Panc1 (cell line): ENCODE data around the gene ABCG5. TPM values are rescaled to one million over a fixed set of nuclear protein-coding genes. Genes with fewer than 3 reads are reported as not detected.
A peak's percentile ranks its signal among the peaks of the same experiment; 100 is the strongest.

ENCODE experiments used
- ATAC-seq: fragments of 200-7000 bp; cut with Tn5 transposase; 2 replicates; pipeline ENCODE4 v1.9.1; 2020; ENCODE audit warnings: mild to moderate bottlenecking, moderate library complexity
- BruUV-seq: library from RNA; stranded (reverse); fragments of 400-500 nt; replicated peaks from 2 replicates; lab custom pipeline; 2021; lab: Mats Ljungman, UMichigan
- CTCF ChIA-PET: fragments of 300-600 bp; sonication (Branson Sonifier 250); formaldehyde crosslinking; loops from one replicate; lab custom pipeline; 2022; ENCODE audit warnings: antibody characterized with exemption; lab: Charles Lee
- POLR2A ChIA-PET: fragments of 300-600 bp; sonication (Branson Sonifier 250); formaldehyde crosslinking; loops from one replicate; lab custom pipeline; 2022; ENCODE audit warnings: antibody characterized with exemption; lab: Charles Lee
- DNase-seq: peaks from one replicate; pipeline ENCODE4 v3.0.0-alpha.2; 2010; ENCODE audit warnings: low read depth, low spot score
- H3K27ac ChIP-seq: 2 replicates; pipeline ENCODE4 v1.5.1; 2011; ENCODE audit warnings: mild to moderate bottlenecking, low read length, inconsistent platforms
- H3K27me3 ChIP-seq: fragments of 200-500 bp; sonication (Bioruptor generic); 2 replicates; pipeline ENCODE4 v1.6.0; 2014; ENCODE audit warnings: low read length, inconsistent platforms; ENCODE audit not compliant: control insufficient read depth, insufficient read depth
- H3K36me3 ChIP-seq: fragments of 200-500 bp; sonication (Bioruptor generic); 2 replicates; pipeline ENCODE4 v1.5.1; 2014; ENCODE audit warnings: inconsistent platforms, mild to moderate bottlenecking, low read length, moderate library complexity; ENCODE audit not compliant: control insufficient read depth, insufficient read depth
- H3K4me1 ChIP-seq: 2 replicates; pipeline ENCODE4 v1.5.1; 2011; ENCODE audit warnings: inconsistent platforms, mild to moderate bottlenecking, low read length, moderate library complexity; ENCODE audit not compliant: control insufficient read depth, insufficient read depth
- H3K4me3 ChIP-seq, 2 experiments: 2 replicates each; pipeline ENCODE4 v1.5.1; 2011 to 2012; ENCODE audit warnings: low read depth in 2 of 2, low read length in 2 of 2, mild to moderate bottlenecking in 2 of 2, inconsistent platforms in 1 of 2, moderate library complexity in 1 of 2
- H3K9me3 ChIP-seq: fragments of 200-500 bp; sonication (Bioruptor generic); 2 replicates; pipeline ENCODE4 v1.5.1; 2014; ENCODE audit warnings: low read depth, mild to moderate bottlenecking, inconsistent platforms, low read length, moderate library complexity; ENCODE audit not compliant: control insufficient read depth, insufficient read depth
- POLR2AphosphoS5 ChIP-seq: IDR thresholded peaks from 2 replicates; pipeline ENCODE4 v1.6.1; 2012; ENCODE audit warnings: mild to moderate bottlenecking, low read depth, low read length, moderate library complexity
- SIN3A ChIP-seq: IDR thresholded peaks from 2 replicates; pipeline ENCODE4 v1.6.1; 2012; ENCODE audit warnings: low read depth, mild to moderate bottlenecking, low read length, moderate library complexity, borderline replicate concordance; ENCODE audit not compliant: insufficient read depth
- TCF7L2 ChIP-seq: IDR thresholded peaks from 2 replicates; pipeline ENCODE4 v1.6.1; 2011; ENCODE audit warnings: mild to moderate bottlenecking, low read depth, low read length, inconsistent platforms
- in situ Hi-C: cut with HindIII; loops from 2 replicates; pipeline ENCODE4 v1.10.0; 2016; ENCODE audit warnings: low sequenced_read_pairs, low pct_unique_long_range_greater_than_20kb
- intact Hi-C: fragments of 100-400 bp; cut with micrococcal nuclease; formaldehyde crosslinking; loops from one replicate; pipeline ENCODE4 v1.10.0; 2022; ENCODE audit not compliant: unreplicated experiment
- total RNA-seq: library from RNA; stranded (reverse); gene quantifications from one replicate; pipeline ENCODE4 v1.2.1, GENCODE V29; 2021; ENCODE audit not compliant: unreplicated experiment
- TF ChIP-seq, protein P1 (sequence below): fragments of 450-650 bp; IDR thresholded peaks from 2 replicates; pipeline ENCODE4 v1.5.1; 2017; ENCODE audit warnings: mild to moderate bottlenecking
- TF ChIP-seq, protein P2 (sequence below), 2 experiments: IDR thresholded peaks; 2 replicates each; pipeline ENCODE4 v1.6.1; 2011 to 2012; ENCODE audit warnings: low read depth in 2 of 2, control low read depth in 1 of 2, low read length in 1 of 2, mild to moderate bottlenecking in 1 of 2, moderate library complexity in 1 of 2; ENCODE audit not compliant: insufficient read depth in 1 of 2

ABCG5 gene
- total RNA-seq, 1 experiment from 2014 or later = 0.05 TPM

DNA sequence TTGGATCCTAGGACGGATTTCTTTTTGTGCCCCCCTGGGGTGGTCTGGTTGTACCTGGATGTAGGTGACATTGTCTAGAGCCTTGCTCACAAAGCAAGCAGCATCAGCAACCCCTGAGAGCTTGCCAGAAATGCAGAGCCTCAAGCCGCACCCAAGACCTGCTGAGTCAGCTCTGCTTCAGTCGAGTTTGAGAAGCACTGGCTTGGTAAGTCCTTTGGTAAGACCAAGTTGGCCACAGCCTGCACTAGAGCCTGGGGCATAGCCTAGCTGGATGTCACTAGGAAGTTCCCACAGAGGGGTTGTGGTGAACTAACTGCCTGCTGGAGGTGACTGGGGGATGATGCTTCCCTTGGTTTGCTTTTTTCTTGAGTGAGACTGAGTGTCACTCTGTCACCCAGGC is 6.2 kb downstream of the ABCG5 start:
- no peak for ATAC-seq
- no peak for DNase-seq
- in situ Hi-C loops (no loop called here), intact Hi-C loops (no loop called here)
- no peaks in the 10 kb centered on the region for H3K9me3 ChIP-seq
- no peaks in the 10 kb centered on the region for H3K36me3 ChIP-seq
- CTCF ChIA-PET = no interaction called here
- no TSS peak for BruUV-seq
- POLR2A ChIA-PET = no interaction called here
- H3K4me3 ChIP-seq = no peak overlapping the region
- H3K4me1 ChIP-seq = no peaks in the 10 kb centered on the region
- no peak overlapping the region for H3K27ac ChIP-seq
- TF ChIP-seq, protein P1, sequence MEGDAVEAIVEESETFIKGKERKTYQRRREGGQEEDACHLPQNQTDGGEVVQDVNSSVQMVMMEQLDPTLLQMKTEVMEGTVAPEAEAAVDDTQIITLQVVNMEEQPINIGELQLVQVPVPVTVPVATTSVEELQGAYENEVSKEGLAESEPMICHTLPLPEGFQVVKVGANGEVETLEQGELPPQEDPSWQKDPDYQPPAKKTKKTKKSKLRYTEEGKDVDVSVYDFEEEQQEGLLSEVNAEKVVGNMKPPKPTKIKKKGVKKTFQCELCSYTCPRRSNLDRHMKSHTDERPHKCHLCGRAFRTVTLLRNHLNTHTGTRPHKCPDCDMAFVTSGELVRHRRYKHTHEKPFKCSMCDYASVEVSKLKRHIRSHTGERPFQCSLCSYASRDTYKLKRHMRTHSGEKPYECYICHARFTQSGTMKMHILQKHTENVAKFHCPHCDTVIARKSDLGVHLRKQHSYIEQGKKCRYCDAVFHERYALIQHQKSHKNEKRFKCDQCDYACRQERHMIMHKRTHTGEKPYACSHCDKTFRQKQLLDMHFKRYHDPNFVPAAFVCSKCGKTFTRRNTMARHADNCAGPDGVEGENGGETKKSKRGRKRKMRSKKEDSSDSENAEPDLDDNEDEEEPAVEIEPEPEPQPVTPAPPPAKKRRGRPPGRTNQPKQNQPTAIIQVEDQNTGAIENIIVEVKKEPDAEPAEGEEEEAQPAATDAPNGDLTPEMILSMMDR = no peak
- TF ChIP-seq SIN3A = no peak
- TF ChIP-seq POLR2AphosphoS5 = no peak
- TF ChIP-seq, protein P2, sequence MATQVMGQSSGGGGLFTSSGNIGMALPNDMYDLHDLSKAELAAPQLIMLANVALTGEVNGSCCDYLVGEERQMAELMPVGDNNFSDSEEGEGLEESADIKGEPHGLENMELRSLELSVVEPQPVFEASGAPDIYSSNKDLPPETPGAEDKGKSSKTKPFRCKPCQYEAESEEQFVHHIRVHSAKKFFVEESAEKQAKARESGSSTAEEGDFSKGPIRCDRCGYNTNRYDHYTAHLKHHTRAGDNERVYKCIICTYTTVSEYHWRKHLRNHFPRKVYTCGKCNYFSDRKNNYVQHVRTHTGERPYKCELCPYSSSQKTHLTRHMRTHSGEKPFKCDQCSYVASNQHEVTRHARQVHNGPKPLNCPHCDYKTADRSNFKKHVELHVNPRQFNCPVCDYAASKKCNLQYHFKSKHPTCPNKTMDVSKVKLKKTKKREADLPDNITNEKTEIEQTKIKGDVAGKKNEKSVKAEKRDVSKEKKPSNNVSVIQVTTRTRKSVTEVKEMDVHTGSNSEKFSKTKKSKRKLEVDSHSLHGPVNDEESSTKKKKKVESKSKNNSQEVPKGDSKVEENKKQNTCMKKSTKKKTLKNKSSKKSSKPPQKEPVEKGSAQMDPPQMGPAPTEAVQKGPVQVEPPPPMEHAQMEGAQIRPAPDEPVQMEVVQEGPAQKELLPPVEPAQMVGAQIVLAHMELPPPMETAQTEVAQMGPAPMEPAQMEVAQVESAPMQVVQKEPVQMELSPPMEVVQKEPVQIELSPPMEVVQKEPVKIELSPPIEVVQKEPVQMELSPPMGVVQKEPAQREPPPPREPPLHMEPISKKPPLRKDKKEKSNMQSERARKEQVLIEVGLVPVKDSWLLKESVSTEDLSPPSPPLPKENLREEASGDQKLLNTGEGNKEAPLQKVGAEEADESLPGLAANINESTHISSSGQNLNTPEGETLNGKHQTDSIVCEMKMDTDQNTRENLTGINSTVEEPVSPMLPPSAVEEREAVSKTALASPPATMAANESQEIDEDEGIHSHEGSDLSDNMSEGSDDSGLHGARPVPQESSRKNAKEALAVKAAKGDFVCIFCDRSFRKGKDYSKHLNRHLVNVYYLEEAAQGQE (IDR thresholded peaks at IDR 0.05; ENCODE audit: insufficient read depth in 1 of 2, low read depth in 2 of 2, low read length in 1 of 2) = no peak
- TF ChIP-seq TCF7L2 = no peak
- H3K27me3 ChIP-seq = peaks cover 6% of the 10 kb centered on the region; the same call in 1 of the 2 replicates

DNA sequence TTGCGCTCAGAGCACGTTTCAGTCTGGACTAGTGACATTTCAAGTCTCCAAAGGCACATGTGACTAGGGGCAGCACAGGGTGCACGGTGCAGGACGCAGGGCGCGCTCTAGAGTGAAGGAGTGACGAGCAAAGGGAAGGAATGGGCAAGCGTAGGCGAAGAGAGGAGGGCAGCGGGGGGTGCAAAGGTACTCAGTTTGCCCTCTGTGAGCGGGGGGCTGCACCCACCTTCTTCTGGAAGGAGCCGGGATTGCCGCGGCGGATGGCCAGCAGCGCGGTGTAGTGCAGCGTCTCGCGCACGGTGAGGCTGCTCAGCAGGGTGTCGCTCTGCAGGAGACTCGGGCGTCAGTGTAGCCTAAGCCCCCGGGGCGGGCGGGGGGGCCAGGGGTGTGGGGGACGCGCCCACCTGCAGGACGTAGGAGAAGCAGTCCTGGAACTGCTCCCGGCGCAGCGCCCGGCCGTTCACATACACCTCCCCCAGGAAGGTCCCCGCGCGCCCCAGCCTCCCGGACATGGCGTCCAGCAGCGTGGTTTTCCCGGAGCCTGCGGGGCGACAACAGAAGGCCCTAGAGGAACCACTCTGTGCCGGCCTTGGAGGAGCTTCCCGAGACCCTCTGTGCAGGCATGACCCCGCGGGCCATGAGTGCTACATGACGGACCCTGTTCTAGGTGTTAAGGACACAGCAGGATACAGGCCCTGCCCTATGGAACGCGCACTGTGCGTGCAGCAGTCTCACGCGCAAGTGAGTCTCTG is 6.9 kb downstream of the ABCG5 start:
- DNase-seq (no peak), ATAC-seq (peak; percentile 77)
- Histone ChIP-seq H3K27me3 (peaks cover 6% of the 10 kb centered on the region; the same call in 1 of the 2 replicates), H3K27ac (no peak overlapping the region), H3K4me3 (peak overlapping the region; percentile 27 to 45), H3K36me3 (no peaks in the 10 kb centered on the region), H3K9me3 (no peaks in the 10 kb centered on the region), H3K4me1 (no peaks in the 10 kb centered on the region)
- CTCF ChIA-PET = no interaction called here
- in situ Hi-C loops = no loop called here
- BruUV-seq = no TSS peak
- TF ChIP-seq SIN3A = no peak
- TF ChIP-seq TCF7L2 = no peak
- TF ChIP-seq, protein P1 = no peak
- no peak for TF ChIP-seq POLR2AphosphoS5
- POLR2A ChIA-PET = no interaction called here
- intact Hi-C loops = no loop called here
